SK-N-SH treated with all-trans-retinoic acid at 6 μM for 48 hours (cell line): Measurements from ENCODE around the gene NBAS.
A peak's percentile ranks its signal among the peaks of the same experiment; 100 is the strongest.

ENCODE experiments used
- ARNTL ChIP-seq: fragments of 450-650 bp; formaldehyde crosslinking; IDR thresholded peaks from 2 replicates; pipeline ENCODE4 v1.5.0; 2020; ENCODE audit warnings: low read depth, mild to moderate bottlenecking, moderate library complexity, borderline replicate concordance
- BACH2 ChIP-seq: fragments of 250-450 bp; sonication (Bioruptor Pico); IDR thresholded peaks from 2 replicates; pipeline ENCODE4 v1.9.0; 2021; ENCODE audit warnings: mild to moderate bottlenecking, borderline replicate concordance
- ZFP3 ChIP-seq: fragments of 250-450 bp; sonication (Bioruptor Pico); IDR thresholded peaks from 2 replicates; pipeline ENCODE4 v1.5.0; 2020; ENCODE audit warnings: mild to moderate bottlenecking, moderate library complexity
- ZFP30 ChIP-seq: fragments of 450-650 bp; formaldehyde crosslinking; IDR thresholded peaks from 2 replicates; pipeline ENCODE4 v1.5.0; 2022; ENCODE audit warnings: mild to moderate bottlenecking, moderate library complexity
- ZNF565 ChIP-seq: fragments of 450-650 bp; formaldehyde crosslinking; conservative IDR thresholded peaks from 2 replicates; pipeline ENCODE4 v1.5.0; 2020; ENCODE audit warnings: low read depth, mild to moderate bottlenecking, moderate library complexity
- ZNF70 ChIP-seq: fragments of 450-650 bp; formaldehyde crosslinking; IDR thresholded peaks from 2 replicates; pipeline ENCODE4 v1.5.0; 2020; ENCODE audit warnings: mild to moderate bottlenecking, moderate library complexity
- TF ChIP-seq, protein P1 (sequence below): fragments of 250-450 bp; sonication (Bioruptor Pico); IDR thresholded peaks from 2 replicates; pipeline ENCODE4 v1.8.0; 2020; ENCODE audit warnings: mild to moderate bottlenecking, moderate library complexity, borderline replicate concordance
- TF ChIP-seq, protein P2 (sequence below): fragments of 250-450 bp; sonication (Bioruptor Pico); IDR thresholded peaks from 2 replicates; pipeline ENCODE4 v1.5.1; 2021; ENCODE audit warnings: mild to moderate bottlenecking, moderate library complexity
- TF ChIP-seq, protein P3 (sequence below): fragments of 250-450 bp; sonication (Bioruptor Pico); IDR thresholded peaks from 2 replicates; pipeline ENCODE4 v1.8.0; 2021; ENCODE audit warnings: low read depth, mild to moderate bottlenecking, moderate library complexity, borderline replicate concordance
- TF ChIP-seq, protein P4 (sequence below): fragments of 250-450 bp; sonication (Bioruptor Pico); IDR thresholded peaks from 2 replicates; pipeline ENCODE4 v1.5.1; 2020; ENCODE audit warnings: low read depth, mild to moderate bottlenecking, moderate library complexity

DNA sequence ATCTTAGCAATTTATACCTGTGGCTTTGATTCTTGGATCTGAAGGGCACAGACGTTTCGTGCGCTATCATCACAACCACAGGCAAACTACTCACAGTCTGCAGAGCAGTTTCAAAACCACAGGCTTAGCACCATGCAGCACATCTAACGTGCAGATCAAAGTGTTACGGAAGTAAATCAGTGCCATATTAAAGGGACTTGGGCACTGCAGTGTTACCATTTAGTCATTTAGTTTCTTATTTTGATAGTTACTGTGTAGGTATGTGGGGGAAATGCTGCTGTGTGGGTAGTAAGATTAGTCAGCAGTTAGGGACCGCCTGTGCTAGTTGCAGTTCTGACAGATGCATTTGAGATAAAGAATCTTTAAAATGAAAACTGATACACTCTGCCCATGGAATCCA is 384.0 kb downstream of the NBAS start:
- TF ChIP-seq, protein P1, sequence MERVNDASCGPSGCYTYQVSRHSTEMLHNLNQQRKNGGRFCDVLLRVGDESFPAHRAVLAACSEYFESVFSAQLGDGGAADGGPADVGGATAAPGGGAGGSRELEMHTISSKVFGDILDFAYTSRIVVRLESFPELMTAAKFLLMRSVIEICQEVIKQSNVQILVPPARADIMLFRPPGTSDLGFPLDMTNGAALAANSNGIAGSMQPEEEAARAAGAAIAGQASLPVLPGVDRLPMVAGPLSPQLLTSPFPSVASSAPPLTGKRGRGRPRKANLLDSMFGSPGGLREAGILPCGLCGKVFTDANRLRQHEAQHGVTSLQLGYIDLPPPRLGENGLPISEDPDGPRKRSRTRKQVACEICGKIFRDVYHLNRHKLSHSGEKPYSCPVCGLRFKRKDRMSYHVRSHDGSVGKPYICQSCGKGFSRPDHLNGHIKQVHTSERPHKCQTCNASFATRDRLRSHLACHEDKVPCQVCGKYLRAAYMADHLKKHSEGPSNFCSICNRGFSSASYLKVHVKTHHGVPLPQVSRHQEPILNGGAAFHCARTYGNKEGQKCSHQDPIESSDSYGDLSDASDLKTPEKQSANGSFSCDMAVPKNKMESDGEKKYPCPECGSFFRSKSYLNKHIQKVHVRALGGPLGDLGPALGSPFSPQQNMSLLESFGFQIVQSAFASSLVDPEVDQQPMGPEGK, result no peak
- no peak for TF ChIP-seq ARNTL (CRISPR knock-in tag)
- no peak for TF ChIP-seq BACH2 (CRISPR knock-in tag)
- TF ChIP-seq, protein P2, sequence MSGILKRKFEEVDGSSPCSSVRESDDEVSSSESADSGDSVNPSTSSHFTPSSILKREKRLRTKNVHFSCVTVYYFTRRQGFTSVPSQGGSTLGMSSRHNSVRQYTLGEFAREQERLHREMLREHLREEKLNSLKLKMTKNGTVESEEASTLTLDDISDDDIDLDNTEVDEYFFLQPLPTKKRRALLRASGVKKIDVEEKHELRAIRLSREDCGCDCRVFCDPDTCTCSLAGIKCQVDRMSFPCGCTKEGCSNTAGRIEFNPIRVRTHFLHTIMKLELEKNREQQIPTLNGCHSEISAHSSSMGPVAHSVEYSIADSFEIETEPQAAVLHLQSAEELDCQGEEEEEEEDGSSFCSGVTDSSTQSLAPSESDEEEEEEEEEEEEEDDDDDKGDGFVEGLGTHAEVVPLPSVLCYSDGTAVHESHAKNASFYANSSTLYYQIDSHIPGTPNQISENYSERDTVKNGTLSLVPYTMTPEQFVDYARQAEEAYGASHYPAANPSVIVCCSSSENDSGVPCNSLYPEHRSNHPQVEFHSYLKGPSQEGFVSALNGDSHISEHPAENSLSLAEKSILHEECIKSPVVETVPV (CRISPR knock-in tag), result no peak
- no peak for TF ChIP-seq ZFP30 (CRISPR knock-in tag)
- TF ChIP-seq, protein P3, sequence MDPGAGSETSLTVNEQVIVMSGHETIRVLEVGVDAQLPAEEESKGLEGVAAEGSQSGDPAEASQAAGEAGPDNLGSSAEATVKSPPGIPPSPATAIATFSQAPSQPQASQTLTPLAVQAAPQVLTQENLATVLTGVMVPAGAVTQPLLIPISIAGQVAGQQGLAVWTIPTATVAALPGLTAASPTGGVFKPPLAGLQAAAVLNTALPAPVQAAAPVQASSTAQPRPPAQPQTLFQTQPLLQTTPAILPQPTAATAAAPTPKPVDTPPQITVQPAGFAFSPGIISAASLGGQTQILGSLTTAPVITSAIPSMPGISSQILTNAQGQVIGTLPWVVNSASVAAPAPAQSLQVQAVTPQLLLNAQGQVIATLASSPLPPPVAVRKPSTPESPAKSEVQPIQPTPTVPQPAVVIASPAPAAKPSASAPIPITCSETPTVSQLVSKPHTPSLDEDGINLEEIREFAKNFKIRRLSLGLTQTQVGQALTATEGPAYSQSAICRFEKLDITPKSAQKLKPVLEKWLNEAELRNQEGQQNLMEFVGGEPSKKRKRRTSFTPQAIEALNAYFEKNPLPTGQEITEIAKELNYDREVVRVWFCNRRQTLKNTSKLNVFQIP (CRISPR knock-in tag), result peak; percentile 6; the same call in 1 of the 2 replicates
- no peak for TF ChIP-seq ZFP3 (CRISPR knock-in tag)
- no peak for TF ChIP-seq ZNF70 (CRISPR knock-in tag)
- TF ChIP-seq ZNF565 (CRISPR knock-in tag), result no peak
- TF ChIP-seq, protein P4, sequence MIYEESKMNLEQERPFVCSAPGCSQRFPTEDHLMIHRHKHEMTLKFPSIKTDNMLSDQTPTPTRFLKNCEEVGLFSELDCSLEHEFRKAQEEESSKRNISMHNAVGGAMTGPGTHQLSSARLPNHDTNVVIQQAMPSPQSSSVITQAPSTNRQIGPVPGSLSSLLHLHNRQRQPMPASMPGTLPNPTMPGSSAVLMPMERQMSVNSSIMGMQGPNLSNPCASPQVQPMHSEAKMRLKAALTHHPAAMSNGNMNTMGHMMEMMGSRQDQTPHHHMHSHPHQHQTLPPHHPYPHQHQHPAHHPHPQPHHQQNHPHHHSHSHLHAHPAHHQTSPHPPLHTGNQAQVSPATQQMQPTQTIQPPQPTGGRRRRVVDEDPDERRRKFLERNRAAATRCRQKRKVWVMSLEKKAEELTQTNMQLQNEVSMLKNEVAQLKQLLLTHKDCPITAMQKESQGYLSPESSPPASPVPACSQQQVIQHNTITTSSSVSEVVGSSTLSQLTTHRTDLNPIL (CRISPR knock-in tag), result no peak
